HFF-Myc (cell line): ENCODE data around the gene CHRM1.
A peak's percentile ranks its signal among the peaks of the same experiment; 100 is the strongest.

Experiments used
- DNase-seq: peaks from one replicate; pipeline ENCODE4 v3.0.0-alpha.2; 2011; ENCODE audit warnings: low read depth; ENCODE audit errors: extremely low read depth
- H3K4me3 ChIP-seq: replicated peaks from 2 replicates; pipeline ENCODE4 v1.5.1; 2011; ENCODE audit warnings: low read depth, mild to moderate bottlenecking, control low read depth, low read length
- CTCF ChIP-seq: IDR thresholded peaks from 2 replicates; pipeline ENCODE4 v1.5.1; 2012; ENCODE audit warnings: mild to moderate bottlenecking, low read depth, low read length, control low read depth; ENCODE audit errors: missing control alignments

CHRM1 gene

GRCh38 chr11:62921201-62921572 lies at the start of gene CHRM1:
TSS of gene CHRM1 (minus strand) at chr11:62921363. CDS start at chr11:62911100, 10,263 bp downstream.
- no peak within 1 kb of the TSS for H3K4me3 ChIP-seq
- TF ChIP-seq CTCF, result no peak
- no peak for DNase-seq

GRCh38 chr11:62965574-62965973 lies 44.4 kb upstream of the CHRM1 start:
- DNase-seq, result no peak
- H3K4me3 ChIP-seq, result no peak overlapping the region
- no peak for TF ChIP-seq CTCF

GRCh38 chr11:62962391-62962790 lies 41.2 kb upstream of the CHRM1 start:
- H3K4me3 ChIP-seq, result no peak overlapping the region
- no peak for DNase-seq
- TF ChIP-seq CTCF, result no peak

- no peak for TF ChIP-seq CTCF
- no peak for DNase-seq
- H3K4me3 ChIP-seq, result no peak overlapping the region
These were observed 39.9 kb upstream of the CHRM1 start for GRCh38 chr11:62961017-62961570.

- no peak overlapping the region for H3K4me3 ChIP-seq
- no peak for DNase-seq
- TF ChIP-seq CTCF, result no peak
These were observed 38.3 kb upstream of the CHRM1 start for GRCh38 chr11:62959422-62959980.

GRCh38 chr11:62958547-62959421 lies 37.6 kb upstream of the CHRM1 start:
- DNase-seq, result peak; percentile 33
- H3K4me3 ChIP-seq, result no peak overlapping the region
- TF ChIP-seq CTCF, result no peak
